ENCODE data around the gene KSR2. TPM values are rescaled to one million over a fixed set of nuclear protein-coding genes. Genes with fewer than 3 reads are reported as not detected.
A peak's percentile ranks its signal among the peaks of the same experiment; 100 is the strongest.

KSR2 gene
- total RNA-seq, 1 donor from 2014 or later = 2.0 TPM

DNA sequence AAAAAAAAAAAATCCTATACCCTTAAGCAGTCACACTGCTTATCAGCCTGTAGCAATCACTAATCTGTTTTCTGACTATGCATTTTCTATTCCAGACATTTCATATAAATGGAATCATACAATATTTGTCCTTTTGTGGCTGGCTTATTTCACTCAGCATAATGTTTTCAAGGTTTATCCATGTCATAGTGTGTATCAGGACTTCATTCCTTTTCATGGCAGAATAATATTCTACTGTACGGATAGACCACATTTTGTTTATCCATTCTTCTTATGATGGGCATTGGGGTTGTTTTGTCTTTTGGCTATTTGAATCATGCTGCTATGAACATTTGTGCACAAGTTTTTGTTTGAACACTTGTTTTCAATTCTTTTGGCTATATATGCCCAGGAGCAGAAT is 8.6 kb upstream of the KSR2 start:
- no peaks in the 10 kb centered on the region for H3K36me3 Mint-ChIP-seq
- TF ChIP-seq, protein P1, sequence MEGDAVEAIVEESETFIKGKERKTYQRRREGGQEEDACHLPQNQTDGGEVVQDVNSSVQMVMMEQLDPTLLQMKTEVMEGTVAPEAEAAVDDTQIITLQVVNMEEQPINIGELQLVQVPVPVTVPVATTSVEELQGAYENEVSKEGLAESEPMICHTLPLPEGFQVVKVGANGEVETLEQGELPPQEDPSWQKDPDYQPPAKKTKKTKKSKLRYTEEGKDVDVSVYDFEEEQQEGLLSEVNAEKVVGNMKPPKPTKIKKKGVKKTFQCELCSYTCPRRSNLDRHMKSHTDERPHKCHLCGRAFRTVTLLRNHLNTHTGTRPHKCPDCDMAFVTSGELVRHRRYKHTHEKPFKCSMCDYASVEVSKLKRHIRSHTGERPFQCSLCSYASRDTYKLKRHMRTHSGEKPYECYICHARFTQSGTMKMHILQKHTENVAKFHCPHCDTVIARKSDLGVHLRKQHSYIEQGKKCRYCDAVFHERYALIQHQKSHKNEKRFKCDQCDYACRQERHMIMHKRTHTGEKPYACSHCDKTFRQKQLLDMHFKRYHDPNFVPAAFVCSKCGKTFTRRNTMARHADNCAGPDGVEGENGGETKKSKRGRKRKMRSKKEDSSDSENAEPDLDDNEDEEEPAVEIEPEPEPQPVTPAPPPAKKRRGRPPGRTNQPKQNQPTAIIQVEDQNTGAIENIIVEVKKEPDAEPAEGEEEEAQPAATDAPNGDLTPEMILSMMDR (conservative IDR thresholded peaks at IDR 0.05) = no peak
- H3K4me3 Mint-ChIP-seq = no peak overlapping the region
- no peak for DNase-seq (ENCODE audit: extremely low spot score, unreplicated experiment)
- H3K9me3 Mint-ChIP-seq = no peaks in the 10 kb centered on the region
- no peaks in the 10 kb centered on the region for H3K4me1 Mint-ChIP-seq (ENCODE audit: unreplicated experiment)
- H3K27me3 Mint-ChIP-seq = peaks cover 3% of the 10 kb centered on the region
- no peak overlapping the region for H3K27ac Mint-ChIP-seq

DNA sequence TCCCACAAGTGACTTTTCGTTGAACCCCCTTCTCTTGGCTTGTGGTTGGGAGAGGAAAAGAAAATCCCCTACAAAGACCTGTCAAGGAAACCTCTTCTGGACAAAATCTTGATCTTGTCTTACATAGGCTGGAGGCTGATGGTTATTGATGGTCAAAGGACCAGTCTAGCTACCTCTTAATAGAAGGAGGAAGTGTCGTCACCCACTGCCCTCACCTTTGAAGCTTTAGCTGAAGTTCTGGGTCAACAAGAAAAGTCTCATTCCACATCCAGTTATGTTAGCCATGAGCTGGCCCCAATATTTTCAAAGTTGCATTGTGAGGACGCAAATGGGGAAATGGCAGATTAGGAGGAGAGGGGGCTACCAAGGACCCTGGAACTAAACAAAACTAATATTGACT is 6.2 kb upstream of the KSR2 start:
- no peaks in the 10 kb centered on the region for H3K4me1 Mint-ChIP-seq (ENCODE audit: unreplicated experiment)
- no peak for DNase-seq (ENCODE audit: extremely low spot score, unreplicated experiment)
- peaks cover 16% of the 10 kb centered on the region for H3K27me3 Mint-ChIP-seq
- H3K27ac Mint-ChIP-seq = peak overlapping the region; percentile 80
- H3K36me3 Mint-ChIP-seq = peaks cover 3% of the 10 kb centered on the region
- no peak overlapping the region for H3K4me3 Mint-ChIP-seq
- H3K9me3 Mint-ChIP-seq = peaks cover 4% of the 10 kb centered on the region
- TF ChIP-seq, protein P1 (conservative IDR thresholded peaks at IDR 0.05) = no peak

DNA sequence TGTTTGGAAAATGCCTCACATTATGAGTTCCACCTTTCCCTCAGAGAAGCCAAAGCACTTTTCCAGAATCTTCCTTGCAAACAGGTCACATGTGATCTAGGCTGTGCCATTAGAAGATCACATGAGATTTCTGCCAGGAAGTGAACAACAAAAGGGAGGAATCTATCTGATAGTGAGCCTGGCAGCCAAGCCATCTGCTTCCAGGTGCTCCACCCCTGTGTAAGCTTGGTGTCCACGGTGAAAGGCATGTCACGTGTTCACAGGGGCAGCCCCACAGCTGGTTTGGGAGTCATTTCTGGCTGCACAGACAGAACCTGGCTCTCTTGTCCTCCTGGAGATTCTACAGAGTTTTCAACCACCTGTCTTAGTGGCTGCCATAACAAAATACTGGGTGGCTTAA is 3.5 kb upstream of the KSR2 start:
- Mint-ChIP-seq H3K9me3 (peaks cover 4% of the 10 kb centered on the region), H3K4me1 (ENCODE audit: unreplicated experiment) (no peaks in the 10 kb centered on the region), H3K4me3 (no peak overlapping the region), H3K36me3 (peaks cover 3% of the 10 kb centered on the region), H3K27ac (no peak overlapping the region), H3K27me3 (peaks cover 38% of the 10 kb centered on the region)
- DNase-seq (ENCODE audit: extremely low spot score, unreplicated experiment) = no peak
- TF ChIP-seq, protein P1 (conservative IDR thresholded peaks at IDR 0.05) = no peak

DNA sequence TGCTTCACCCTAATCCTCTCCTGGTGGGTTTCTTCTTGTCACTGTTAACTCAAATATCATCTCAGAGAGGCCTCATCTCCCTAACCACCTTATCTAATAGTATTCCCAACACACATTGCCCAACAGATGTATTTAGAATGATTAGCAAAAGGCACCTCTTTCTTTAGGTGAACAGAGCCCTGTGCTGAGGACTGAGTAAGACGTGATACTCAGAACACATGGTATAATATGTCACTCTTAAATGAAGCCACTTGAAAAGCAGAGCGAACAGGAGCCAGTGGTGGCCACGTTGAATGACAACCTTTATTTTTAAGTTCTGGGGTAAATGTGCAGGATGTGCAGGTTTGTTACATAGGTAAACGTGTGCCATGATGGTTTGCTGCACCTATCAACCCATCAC is 1.5 kb upstream of the KSR2 start:
- Mint-ChIP-seq H3K27me3 (peaks cover 57% of the 10 kb centered on the region), H3K4me3 (peak overlapping the region; percentile 53), H3K36me3 (peaks cover 3% of the 10 kb centered on the region), H3K4me1 (ENCODE audit: unreplicated experiment) (no peaks in the 10 kb centered on the region), H3K27ac (no peak overlapping the region), H3K9me3 (peaks cover 4% of the 10 kb centered on the region)
- DNase-seq (ENCODE audit: extremely low spot score, unreplicated experiment) = no peak
- TF ChIP-seq, protein P1 (conservative IDR thresholded peaks at IDR 0.05) = no peak

DNA sequence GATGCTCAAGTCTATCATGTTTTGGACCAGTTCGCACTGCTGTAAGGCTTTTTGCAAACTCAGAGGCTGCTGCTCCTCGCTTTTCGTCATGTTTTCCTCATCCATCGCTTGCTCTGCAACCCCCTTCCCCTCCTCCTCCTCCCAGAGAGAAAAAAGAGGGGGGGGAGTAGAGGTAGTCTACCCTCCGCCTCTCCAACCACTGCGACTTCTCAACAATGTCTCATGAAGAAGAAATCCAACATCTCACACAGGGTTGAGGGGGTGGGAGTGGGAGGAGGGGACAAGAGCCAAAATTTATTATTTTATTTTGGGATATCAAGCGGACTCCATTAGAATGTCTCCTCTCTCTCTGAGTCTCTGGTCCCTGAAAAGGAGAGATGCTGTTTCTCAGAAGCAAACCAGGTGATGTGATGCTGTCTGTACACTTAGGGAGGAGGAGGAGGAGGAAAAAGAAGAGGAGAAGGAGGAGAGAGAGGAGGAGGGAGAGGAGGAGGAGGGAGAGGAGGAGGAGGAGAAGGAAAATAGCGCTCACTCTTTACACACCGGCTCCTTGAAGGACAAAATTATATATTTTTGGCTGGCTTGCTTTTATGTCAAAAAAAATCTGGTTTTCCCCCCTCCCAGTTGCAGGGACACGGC is 520 bp downstream of the KSR2 start:
- Mint-ChIP-seq H3K9me3 (peaks cover 4% of the 10 kb centered on the region), H3K4me3 (peak overlapping the region; percentile 89), H3K4me1 (ENCODE audit: unreplicated experiment) (no peaks in the 10 kb centered on the region), H3K27me3 (peaks cover 69% of the 10 kb centered on the region), H3K36me3 (peaks cover 3% of the 10 kb centered on the region), H3K27ac (peak overlapping the region; percentile 74)
- no peak for DNase-seq (ENCODE audit: extremely low spot score, unreplicated experiment)
- TF ChIP-seq, protein P1 (conservative IDR thresholded peaks at IDR 0.05) = no peak

Data from type B pancreatic cell (in vitro differentiated cells).